Stomach (tissue), 9 donors: Measurements from ENCODE around the gene GNGT2. TPM values are rescaled to one million over a fixed set of nuclear protein-coding genes. Genes with fewer than 3 reads are reported as not detected.

Source experiments
- DNase-seq, 2 donors: peaks; one replicate each; pipeline versions ENCODE4 v3.0.0 to v3.0.0-alpha.2; 2013 to 2019
- H3K27ac ChIP-seq, 5 donors: fragments of 200-600 bp in 4 of 5; sonication (generic) in 4 of 5; one replicate each; pipeline ENCODE4 v1.5.1; 2013 to 2019; ENCODE audit warnings: mild to moderate bottlenecking in 1 of 5, moderate library complexity in 1 of 5
- H3K27me3 ChIP-seq, 3 donors: fragments of 200-600 bp; sonication (generic); one replicate each; pipeline ENCODE4 v1.5.1; 2017 to 2019; ENCODE audit warnings: mixed run types in 1 of 3
- H3K36me3 ChIP-seq, 4 donors: fragments of 200-600 bp; sonication (generic); 1 replicate in 3 of 4; 2 replicates in 1 of 4; pipeline ENCODE4 v1.5.1; 2016 to 2019
- H3K4me1 ChIP-seq, 4 donors: fragments of 200-600 bp; sonication (generic); one replicate each; pipeline ENCODE4 v1.5.1; 2016 to 2019
- H3K4me3 ChIP-seq, 4 donors: fragments of 200-600 bp; sonication (generic) in 3 of 4; one replicate each; pipeline ENCODE4 v1.5.1; 2016 to 2019; ENCODE audit warnings: mild to moderate bottlenecking in 1 of 4
- H3K9me3 ChIP-seq, 4 donors: fragments of 200-600 bp; sonication (generic); one replicate each; pipeline ENCODE4 v1.5.1; 2016 to 2019
- EP300 ChIP-seq: sonication (generic); formaldehyde crosslinking; IDR thresholded peaks from one replicate; pipeline ENCODE4 v1.6.1; 2017; ENCODE audit warnings: antibody characterized with exemption
- POLR2A ChIP-seq, 4 donors: fragments of 450-650 bp; IDR thresholded peaks; one replicate each; pipeline ENCODE4 v1.6.1; 2016; ENCODE audit warnings: antibody characterized with exemption in 4 of 4, control low read depth in 2 of 4, mild to moderate bottlenecking in 1 of 4, moderate library complexity in 1 of 4
- POLR2AphosphoS5 ChIP-seq, 3 donors: sonication (generic); formaldehyde crosslinking; IDR thresholded peaks; one replicate each; pipeline ENCODE4 v1.6.1; 2016; ENCODE audit warnings: antibody characterized with exemption in 3 of 3
- WGBS, 5 donors: extraction: QIAGEN DNeasy Blood & Tissue Kit in 3 of 5; methylation state at CpG; one replicate each; pipeline versions ENCODE4 v1.1.5 to v1.1.7; 2013 to 2018; 5-methylcytosine and 5-hydroxymethylcytosine counted together
- intact Hi-C: fragments of 100-400 bp; cut with DNase I; formaldehyde crosslinking; loops from one replicate; pipeline ENCODE4 v1.15.1; 2023; ENCODE audit warnings: low total_unique reads
- polyA plus RNA-seq, 3 donors: library from polyadenylated mRNA; stranded (reverse); fragments of 200-250 nt; gene quantifications; one replicate each; pipeline ENCODE4 v1.2.3, GENCODE V29; 2013
- total RNA-seq, 5 donors: library from RNA; depleted of rRNA; stranded (reverse); fragments of >200 nt; gene quantifications; one replicate each; pipeline versions ENCODE4 v1.1.0 to v1.2.3, GENCODE V29; 2014 to 2016
- TF ChIP-seq, protein P1 (sequence below), 7 experiments: fragments of 450-650 bp in 4 of 7; fragments of 200-600 bp in 3 of 7; sonication (generic) in 3 of 7; IDR thresholded peaks; one replicate each; pipeline ENCODE4 v1.5.1; 2016 to 2019; ENCODE audit warnings: antibody characterized with exemption in 7 of 7, control low read depth in 2 of 7, mild to moderate bottlenecking in 1 of 7
- donor health status: healthy with polysubstance abuse.
- donor health status: Bipolar disorder and iron deficiency.
- donor health status: healthy.

The GNGT2 gene
- total and polyA plus RNA-seq, 8 donors, result 1.6 to 134 (median 2.8) TPM; not detected in 2

DNA sequence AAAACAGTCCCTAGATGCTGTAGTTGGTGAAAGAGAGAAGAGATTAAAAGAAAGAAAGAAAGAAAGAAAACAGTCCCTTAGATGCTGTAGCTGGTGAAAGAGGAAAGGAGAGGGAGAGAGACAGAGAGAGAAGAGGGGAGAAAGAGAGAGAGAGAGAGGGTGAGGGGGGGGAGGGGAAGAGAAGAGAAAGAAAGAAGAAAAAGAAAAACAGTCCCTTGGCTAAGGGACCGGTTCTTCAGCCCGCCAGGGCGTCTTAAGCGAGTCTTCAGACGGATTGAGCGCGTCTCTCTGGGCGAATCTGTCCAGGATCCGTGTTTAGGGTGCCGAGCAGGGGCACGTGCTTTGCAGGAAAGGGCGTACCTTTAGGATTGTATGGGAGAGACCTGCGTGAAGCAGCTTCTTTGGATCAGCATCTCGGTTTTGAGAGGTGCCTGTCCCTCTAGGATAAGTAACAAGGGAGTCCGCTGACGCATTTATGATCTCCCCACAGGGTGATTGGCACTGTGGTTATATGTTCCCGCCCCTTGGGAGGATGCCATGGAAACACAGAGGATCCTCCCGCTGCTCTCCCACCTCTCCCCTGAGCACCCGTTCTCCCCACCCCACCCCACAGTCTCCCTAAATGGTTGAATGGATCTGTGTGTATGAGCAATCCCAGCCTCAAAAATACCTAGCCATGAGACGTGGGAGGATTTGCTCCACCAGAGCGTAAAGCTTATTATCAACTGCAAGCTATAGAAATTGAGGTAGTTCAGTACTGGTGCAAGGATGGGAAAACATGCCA, 16.7 kb downstream of the GNGT2 start:
- TF ChIP-seq EP300 (no peak), POLR2A (IDR thresholded peaks at IDR 0.05) (no peak), POLR2AphosphoS5 (IDR thresholded peaks at IDR 0.05) (no peak)
- TF ChIP-seq, protein P1, sequence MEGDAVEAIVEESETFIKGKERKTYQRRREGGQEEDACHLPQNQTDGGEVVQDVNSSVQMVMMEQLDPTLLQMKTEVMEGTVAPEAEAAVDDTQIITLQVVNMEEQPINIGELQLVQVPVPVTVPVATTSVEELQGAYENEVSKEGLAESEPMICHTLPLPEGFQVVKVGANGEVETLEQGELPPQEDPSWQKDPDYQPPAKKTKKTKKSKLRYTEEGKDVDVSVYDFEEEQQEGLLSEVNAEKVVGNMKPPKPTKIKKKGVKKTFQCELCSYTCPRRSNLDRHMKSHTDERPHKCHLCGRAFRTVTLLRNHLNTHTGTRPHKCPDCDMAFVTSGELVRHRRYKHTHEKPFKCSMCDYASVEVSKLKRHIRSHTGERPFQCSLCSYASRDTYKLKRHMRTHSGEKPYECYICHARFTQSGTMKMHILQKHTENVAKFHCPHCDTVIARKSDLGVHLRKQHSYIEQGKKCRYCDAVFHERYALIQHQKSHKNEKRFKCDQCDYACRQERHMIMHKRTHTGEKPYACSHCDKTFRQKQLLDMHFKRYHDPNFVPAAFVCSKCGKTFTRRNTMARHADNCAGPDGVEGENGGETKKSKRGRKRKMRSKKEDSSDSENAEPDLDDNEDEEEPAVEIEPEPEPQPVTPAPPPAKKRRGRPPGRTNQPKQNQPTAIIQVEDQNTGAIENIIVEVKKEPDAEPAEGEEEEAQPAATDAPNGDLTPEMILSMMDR (IDR thresholded peaks at IDR 0.05), result no peak
- peak overlapping the region; percentile 77 to 85 (median 80) for H3K4me3 ChIP-seq
- 7 to 15% (median 9%) methylated on average over 21 of the region's 21 CpGs for WGBS, 5 donors

DNA sequence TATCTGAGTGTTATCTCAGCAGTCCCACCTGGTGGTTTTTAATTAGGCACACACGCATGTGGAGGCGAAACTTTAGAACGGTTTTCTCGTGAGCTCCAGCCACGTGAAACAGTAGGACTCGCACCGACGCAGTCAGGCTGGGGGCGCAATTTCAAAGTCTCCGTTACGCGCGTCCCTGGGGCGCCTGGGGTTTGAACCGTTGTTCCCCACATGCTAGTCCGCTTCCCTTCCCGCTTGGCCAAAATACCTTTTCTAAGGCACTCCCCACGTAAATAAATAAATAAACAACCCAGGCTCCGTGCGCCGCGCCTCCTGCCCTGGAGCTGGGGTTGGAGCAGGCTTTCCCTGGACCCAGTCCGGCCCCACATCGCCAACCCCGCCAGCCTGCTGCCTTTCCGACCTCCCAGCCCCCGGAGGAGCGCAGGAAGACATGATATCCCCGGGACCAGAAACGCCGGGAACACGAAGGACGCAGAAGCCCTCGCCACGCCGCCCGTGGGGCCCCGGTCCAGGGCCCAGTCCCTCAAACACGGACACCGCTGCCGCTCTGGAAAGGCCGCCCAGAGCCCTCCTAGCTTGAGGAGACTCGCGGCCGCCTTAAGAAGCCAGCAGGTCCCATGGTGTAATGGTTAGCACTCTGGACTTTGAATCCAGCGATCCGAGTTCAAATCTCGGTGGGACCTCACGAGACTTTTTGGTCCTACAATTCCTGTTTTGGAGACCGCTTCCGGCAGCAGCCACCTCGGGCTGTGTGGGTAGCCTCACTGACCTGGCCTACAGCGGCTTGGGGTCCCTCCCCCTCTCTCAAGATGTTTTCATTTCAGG, 18.2 kb downstream of the GNGT2 start:
- DNase-seq, result peak; percentile 94 to 96
- no peaks in the 10 kb centered on the region for H3K27me3 ChIP-seq
- no peaks in the 10 kb centered on the region for H3K9me3 ChIP-seq
- H3K36me3 ChIP-seq, result no peaks in the 10 kb centered on the region
- H3K4me1 ChIP-seq, result peaks cover 0 to 21% (median 17%) of the 10 kb centered on the region in 4 donors
- TF ChIP-seq POLR2AphosphoS5 (IDR thresholded peaks at IDR 0.05), result peak; percentile 40 to 59 (median 58)
- TF ChIP-seq, protein P1 (IDR thresholded peaks at IDR 0.05), result no peak
- H3K27ac ChIP-seq, result peak overlapping the region; percentile 89 to 98 (median 97)
- 0 to 1% (median 1%) methylated on average over 28 to 53 of the region's 53 CpGs for WGBS, 5 donors
- intact Hi-C loops, result no loop called here
- peak overlapping the region; percentile 77 to 85 (median 80) for H3K4me3 ChIP-seq

More for the DNA sequence above, 16.7 kb downstream of the GNGT2 start:
- Histone ChIP-seq H3K4me1 (peaks cover 0 to 21% (median 17%) of the 10 kb centered on the region in 4 donors), H3K9me3 (no peaks in the 10 kb centered on the region), H3K27ac (peak overlapping the region; percentile 12 to 98 (median 97)), H3K27me3 (no peaks in the 10 kb centered on the region), H3K36me3 (no peaks in the 10 kb centered on the region)
- DNase-seq, result peak; percentile 43 to 82
- intact Hi-C loops, result no loop called here

DNA sequence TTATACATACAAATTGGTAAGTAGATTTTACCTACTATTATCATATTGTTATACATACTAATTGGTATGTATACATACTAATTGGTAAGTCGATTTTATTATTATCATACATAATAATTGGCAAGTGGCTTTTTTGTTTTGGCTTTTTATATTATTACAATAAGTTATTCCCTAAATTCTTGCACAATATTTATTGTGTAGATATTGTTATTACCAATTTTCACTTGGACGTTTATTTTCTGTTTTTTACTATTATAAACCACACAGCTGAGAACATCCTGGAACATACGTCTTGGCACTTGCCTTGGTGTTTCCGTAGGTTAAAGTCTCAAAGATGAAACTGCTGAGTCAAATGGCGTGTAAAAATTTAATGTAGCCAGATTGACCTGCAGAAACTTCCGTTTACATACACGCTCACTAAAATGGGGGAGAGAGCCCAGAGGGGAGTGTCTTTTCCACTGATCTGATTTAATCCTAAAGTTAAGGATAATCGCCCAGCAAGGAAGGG, 18.9 kb downstream of the GNGT2 start:
- peaks cover 0 to 21% (median 17%) of the 10 kb centered on the region in 4 donors for H3K4me1 ChIP-seq
- H3K27me3 ChIP-seq, result no peaks in the 10 kb centered on the region
- H3K4me3 ChIP-seq, result peak overlapping the region; percentile 77 to 85 (median 80)
- H3K36me3 ChIP-seq, result no peaks in the 10 kb centered on the region
- WGBS, 5 donors, result 4 to 6% (median 5%) methylated on average over 8 of the region's 8 CpGs
- TF ChIP-seq POLR2A (IDR thresholded peaks at IDR 0.05) (no peak), POLR2AphosphoS5 (IDR thresholded peaks at IDR 0.05) (peak in 1 of 3 donors; percentile 4)
- no peaks in the 10 kb centered on the region for H3K9me3 ChIP-seq
- H3K27ac ChIP-seq, result peak overlapping the region; percentile 89 to 98 (median 97)
- DNase-seq, result no peak
- intact Hi-C loops, result no loop called here

DNA sequence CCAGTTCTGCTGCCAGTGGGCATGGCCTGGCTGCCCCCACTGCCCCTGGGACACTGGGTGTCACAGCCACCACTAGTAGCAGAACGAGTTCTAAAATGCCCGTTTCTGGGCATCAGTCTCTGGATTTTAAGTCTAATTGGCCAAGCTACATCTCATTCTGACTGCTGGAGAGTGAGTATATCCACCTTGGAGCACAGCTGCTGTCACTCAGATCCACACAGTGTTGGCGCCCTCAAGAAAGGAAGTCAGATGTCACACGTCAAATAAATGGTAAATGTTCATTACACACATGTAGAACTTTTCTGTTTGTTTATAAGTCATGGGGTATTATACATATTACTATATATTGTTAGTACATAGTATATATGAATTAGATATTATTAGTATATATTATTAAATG, 19.4 kb downstream of the GNGT2 start:
- whole genome bisulfite sequencing, 5 donors, result 40 to 67% (median 50%) methylated on average over 4 of the region's 4 CpGs
- Histone ChIP-seq H3K4me1 (peaks cover 0 to 21% (median 17%) of the 10 kb centered on the region in 4 donors), H3K27me3 (no peaks in the 10 kb centered on the region), H3K27ac (peak overlapping the region in 3 of 5 donors; percentile 35 to 98 (median 97)), H3K9me3 (peaks cover 0 to under 1% (median under 1%) of the 10 kb centered on the region in 4 donors), H3K4me3 (no peak overlapping the region), H3K36me3 (no peaks in the 10 kb centered on the region)
- intact Hi-C loops, result no loop called here
- TF ChIP-seq POLR2A (IDR thresholded peaks at IDR 0.05), result no peak
- no peak for TF ChIP-seq POLR2AphosphoS5 (IDR thresholded peaks at IDR 0.05)
- TF ChIP-seq EP300, result no peak
- TF ChIP-seq, protein P1 (IDR thresholded peaks at IDR 0.05), result no peak
- DNase-seq, result peak in 1 of 2 donors; percentile 5
